HG03469 (cell line): ENCODE results near the gene AGPAT3.

Source experiments
- ATAC-seq: cut with Tn5 transposase; IDR thresholded peaks from one replicate; pipeline ENCODE4 v1.9.1; 2021; ENCODE audit warnings: mild to moderate bottlenecking, moderate library complexity, moderate number of reproducible peaks; ENCODE audit not compliant: unreplicated experiment

The AGPAT3 gene

GRCh38 chr21:43905726-43906455, 40.9 kb downstream of the AGPAT3 start:
- ATAC-seq: no peak

DNA sequence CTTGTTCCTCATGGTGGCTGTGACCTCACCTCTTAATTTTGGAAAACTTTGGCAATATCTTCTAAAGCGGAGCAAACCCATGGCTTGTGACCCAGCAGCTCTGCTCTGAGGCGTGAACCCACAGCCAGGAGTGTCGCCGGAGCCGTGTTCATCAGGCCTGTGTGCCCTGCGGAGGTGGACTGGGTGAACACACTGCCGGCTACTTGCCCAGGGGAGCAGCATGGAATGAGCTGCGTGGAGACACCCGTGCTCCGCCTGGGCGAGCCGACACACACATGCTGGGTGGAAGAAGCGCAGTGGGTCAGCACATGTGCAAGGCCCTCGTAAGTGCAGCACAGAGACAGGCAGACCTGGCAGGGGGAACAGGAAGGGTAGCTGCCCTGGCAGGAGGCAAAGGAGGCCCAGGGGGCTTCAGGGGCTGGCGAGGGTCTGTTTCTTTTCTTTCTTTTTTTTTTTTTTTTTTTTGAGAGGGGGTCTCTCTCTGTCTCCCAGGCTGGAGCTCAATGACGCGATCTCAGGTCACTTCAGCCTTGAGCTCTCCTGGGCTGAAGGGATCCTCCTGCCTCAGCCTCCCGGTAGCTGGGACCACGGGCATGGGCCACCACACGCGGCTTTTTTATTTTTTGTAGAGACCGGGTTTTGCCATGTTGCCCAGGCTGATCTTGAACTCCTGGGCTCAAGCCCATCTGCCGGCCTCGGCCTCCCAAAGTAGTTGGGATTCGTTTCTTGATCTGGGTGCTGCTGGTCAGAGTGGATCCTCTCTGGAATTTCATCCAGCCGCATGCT, 41.8 kb downstream of the AGPAT3 start:
- no peak for ATAC-seq

DNA sequence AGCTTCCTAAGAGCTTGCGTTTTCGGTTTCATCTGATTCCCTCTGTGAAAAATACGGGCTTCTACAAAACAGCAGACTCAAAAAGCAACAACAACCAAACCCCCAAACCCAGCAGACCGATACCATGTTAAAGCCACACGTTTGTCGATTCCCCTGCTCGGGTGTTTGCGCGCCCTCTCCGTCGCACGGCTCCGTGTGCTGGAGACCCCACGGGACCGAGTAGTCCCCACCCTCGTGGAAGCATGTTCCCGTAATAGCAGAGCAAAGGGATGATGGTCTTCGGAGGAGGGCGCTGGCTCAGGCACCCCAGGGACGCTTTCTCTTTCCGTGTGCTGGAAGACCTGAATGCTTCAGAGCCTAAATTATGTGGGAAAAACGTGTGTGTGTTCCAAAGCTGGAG, 42.7 kb downstream of the AGPAT3 start:
- no peak for ATAC-seq

GRCh38 chr21:43908167-43908566, 43.1 kb downstream of the AGPAT3 start:
- no peak for ATAC-seq

DNA sequence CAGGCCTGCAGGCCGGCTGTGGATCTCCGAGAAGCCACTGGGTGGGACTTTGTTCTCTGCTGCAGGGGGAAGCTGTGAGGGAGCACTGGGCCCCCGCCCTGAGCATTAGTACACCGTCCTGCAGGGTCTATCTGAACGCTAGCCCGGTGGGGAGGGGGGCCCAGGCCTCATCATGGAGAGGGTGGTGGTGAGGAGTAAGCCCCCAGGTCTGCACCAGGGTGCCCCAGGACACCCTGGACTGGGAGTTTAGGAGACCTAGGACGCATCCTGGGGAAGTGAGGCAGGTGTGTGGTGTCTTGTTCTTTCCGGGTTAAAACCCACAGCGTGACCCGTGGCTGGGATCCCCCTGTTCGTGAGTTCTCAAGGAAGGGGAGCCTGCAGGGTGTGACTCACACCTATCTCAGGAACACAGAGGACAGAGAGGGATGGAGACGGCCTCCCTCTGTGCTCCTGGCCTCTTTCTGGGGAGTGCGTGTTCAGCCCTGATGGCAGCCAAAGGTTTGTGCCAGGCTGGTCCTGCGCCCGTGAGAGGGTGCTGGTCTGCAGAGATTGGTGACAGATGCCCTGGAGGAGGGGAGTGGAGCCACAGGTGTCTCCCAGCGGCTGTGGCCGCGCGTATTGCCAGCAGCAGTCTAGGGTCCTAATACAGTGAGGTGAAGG, 44.8 kb downstream of the AGPAT3 start:
- no peak for ATAC-seq

- no peak for ATAC-seq
Observed at GRCh38 chr21:43910460-43910859, 45.4 kb downstream of the AGPAT3 start.

DNA sequence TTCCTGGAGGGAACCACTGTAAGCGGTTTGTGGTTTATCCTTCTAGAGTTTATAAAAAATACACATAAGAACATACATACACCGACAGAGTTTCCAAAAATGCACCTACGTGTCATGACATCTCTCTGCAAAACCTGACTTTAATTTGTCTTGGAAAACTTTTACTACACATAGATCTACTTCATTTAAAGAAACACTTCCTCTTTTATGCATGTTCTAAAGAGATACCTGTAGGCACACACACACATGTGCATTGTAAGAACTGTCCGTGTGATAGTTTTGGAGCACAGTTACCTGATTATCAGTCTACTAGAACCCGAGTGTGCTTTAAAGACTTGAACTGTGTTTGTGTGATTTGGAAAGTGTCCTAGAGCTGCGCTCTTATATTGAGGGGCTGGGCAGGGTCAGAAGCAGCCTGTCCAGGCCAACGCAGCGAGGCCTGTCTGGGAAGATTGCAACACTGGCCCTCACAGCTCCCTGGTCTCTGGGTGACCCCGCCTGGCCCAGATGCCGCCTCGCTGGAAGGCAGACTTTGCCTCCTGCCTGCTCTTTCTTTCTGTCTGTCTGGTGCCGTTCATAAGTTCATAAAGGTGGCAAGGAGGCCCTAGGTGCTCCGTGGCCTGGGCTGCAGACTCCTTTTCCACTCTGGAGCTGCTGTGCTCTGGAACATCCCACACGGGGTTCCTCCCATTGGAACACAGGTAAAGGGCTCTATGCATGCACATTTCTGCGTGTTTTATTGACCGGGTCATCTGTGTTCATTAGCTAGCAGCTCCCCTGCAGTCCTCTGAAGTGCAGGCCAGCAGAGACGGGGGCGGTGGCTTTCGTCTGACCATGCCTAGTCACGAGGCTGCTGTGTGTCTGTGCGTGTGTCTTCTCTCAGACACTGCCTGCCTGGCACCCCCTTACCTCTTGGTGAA, 46.3 kb downstream of the AGPAT3 start:
- ATAC-seq: no peak

- ATAC-seq: no peak
Observed at GRCh38 chr21:43911935-43912487, 47.0 kb downstream of the AGPAT3 start.

DNA sequence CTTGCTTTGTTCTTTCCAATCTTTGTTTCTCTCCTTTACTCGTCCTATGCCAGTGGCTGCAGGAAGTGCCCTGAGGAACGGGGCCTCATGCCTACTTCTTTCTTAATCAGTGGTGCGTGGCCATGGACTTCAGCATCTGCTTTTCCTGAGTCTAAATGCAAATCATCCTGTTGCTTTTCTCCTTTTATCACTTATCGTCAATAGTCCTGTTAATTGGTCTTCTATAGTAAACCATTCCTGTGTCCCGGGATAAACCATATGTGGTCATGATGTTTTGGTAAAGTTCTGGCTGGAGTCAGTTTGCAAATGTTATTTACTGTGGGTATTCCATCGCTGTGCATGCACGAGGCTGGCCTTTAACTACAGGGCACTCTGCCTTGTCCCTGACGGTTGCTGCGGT, 47.5 kb downstream of the AGPAT3 start:
- ATAC-seq: no peak

DNA sequence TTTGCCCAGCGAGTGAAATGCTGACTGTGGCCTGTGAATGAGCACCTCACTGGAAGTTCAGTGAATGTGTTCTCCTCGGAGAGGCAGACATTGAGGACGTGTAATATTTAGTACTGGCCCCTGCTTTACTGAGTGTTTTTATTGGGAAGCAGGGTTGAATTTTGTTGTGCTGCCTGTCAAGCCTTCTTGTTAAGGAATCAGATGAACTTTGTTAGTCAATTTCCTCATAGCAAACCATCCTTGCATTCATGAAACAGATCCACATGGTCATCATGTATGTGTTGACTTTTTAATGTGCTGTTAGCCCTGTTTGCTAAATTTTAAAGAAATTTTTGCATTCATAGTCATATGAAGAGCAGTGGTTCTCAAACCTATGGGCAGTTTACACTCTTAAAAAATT, 47.9 kb downstream of the AGPAT3 start:
- no peak for ATAC-seq

- no peak for ATAC-seq
Observed at GRCh38 chr21:43913928-43914327, 48.9 kb downstream of the AGPAT3 start.

DNA sequence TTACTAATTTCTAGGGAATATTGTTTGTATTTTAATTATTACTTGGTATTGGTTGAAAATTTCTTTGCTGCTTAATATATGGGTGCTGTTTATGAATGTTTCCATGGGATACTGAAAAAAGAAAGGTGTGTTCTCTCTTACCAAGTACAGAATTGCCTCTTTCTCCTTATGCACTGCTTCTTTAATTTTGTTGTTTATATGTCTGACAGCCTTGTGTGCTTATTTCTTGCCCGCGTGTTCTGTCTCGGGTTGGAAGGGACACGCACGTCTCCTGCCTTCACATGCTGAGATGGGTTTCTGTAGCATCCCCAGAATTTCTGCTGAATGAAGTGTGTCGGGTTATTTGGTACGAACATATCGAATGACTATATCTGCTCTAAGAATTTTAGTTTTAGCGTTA, 51.1 kb downstream of the AGPAT3 start:
- no peak for ATAC-seq

- no peak for ATAC-seq
Observed at GRCh38 chr21:43916691-43917514, 51.9 kb downstream of the AGPAT3 start.

DNA sequence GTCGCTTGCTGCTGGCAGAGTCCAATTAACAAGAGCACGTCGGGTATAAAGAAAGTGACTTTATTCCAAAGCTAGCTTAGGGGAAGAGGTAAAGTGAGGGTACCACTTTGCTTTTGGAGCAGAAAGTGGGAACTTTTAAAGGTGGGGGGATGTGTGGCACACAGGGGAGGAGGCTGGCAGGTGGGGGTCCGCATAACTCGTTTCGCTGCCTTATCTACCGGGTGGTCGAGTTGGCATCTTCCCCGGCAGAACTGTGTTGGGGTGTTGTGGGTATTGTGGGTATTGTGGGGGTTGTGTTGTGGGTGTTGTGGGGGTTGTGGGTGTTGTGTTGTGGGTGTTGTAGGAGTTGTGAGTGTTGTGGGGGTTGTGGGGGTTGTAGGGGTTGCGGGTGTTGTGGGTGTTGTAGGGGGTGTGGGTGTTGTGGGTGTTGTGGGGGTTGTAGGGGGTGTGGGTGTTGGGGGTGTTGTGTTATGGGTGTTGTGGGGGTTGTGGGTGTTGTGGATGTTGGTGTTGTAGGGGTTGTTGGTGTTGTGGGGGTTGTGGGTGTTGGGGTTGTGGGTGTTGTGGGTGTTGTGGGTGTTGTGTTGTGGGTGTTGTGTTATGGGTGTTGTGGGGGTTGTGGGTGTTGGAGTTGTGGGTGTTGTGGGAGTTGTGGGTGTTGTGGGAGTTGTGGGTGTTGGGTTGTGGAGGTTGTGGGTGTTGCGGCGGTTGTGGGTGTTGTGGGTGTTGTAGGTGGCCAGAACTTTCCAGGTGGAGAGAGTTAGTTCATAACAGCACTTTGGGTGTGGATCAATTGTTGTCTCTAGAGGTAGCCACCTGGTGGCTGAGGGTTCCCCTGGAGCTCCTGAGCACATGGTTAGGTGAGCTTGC, 52.7 kb downstream of the AGPAT3 start:
- ATAC-seq: no peak

- ATAC-seq: no peak
Observed at GRCh38 chr21:43918385-43918947, 53.4 kb downstream of the AGPAT3 start.

GRCh38 chr21:43919283-43919682, 54.3 kb downstream of the AGPAT3 start:
- no peak for ATAC-seq

- no peak for ATAC-seq
Observed at GRCh38 chr21:43919871-43920801, 55.1 kb downstream of the AGPAT3 start.
